ENCODE results near the gene PHACTR4. TPM values are rescaled to one million over a fixed set of nuclear protein-coding genes. Genes with fewer than 3 reads are reported as not detected.
"Not testable (repeated sequence)": the region's sequence is repeated elsewhere in the genome, so short reads cannot be mapped to it uniquely, and the experiment has no call there.

PHACTR4 gene
- total RNA-seq, 1 donor from 2014 or later, result 31.3 TPM

- Histone ChIP-seq H3K36me3 (ENCODE audit: control insufficient read depth, insufficient read depth, low read length) (no peaks in the 10 kb centered on the region), H3K4me3 (ENCODE audit: low read depth, low read length) (no peak overlapping the region), H3K27me3 (ENCODE audit: control insufficient read depth, insufficient read depth, low read length) (no peaks in the 10 kb centered on the region)
- TF ChIP-seq, protein P1, sequence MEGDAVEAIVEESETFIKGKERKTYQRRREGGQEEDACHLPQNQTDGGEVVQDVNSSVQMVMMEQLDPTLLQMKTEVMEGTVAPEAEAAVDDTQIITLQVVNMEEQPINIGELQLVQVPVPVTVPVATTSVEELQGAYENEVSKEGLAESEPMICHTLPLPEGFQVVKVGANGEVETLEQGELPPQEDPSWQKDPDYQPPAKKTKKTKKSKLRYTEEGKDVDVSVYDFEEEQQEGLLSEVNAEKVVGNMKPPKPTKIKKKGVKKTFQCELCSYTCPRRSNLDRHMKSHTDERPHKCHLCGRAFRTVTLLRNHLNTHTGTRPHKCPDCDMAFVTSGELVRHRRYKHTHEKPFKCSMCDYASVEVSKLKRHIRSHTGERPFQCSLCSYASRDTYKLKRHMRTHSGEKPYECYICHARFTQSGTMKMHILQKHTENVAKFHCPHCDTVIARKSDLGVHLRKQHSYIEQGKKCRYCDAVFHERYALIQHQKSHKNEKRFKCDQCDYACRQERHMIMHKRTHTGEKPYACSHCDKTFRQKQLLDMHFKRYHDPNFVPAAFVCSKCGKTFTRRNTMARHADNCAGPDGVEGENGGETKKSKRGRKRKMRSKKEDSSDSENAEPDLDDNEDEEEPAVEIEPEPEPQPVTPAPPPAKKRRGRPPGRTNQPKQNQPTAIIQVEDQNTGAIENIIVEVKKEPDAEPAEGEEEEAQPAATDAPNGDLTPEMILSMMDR (IDR thresholded peaks at IDR 0.05; ENCODE audit: insufficient read depth, low read length, poor library complexity, severe bottlenecking), result no peak
- DNase-seq (ENCODE audit: low read depth), result no peak
Observed at GRCh38 chr1:28521502-28522164, 152.1 kb downstream of the PHACTR4 start.

DNA sequence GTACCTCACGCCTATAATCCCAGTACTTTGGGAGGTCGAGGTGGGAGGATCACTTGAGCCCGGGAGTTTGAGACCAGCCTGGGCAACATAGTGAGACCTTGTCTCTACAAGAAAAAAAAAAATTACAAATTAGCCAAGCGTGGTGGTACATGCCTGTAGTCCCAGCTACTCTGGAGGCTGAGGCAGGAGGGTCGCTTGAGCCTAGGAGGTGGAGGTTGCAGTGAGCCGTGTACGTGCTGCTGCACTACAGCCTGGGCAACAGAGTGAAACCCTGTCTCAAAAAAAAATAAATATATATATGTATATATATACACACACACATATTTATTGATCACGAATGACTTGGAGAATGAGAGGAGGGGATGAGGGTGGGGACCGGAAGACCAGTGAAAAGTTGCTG lies 153.0 kb downstream of the PHACTR4 start:
- not testable (repeated sequence) for H3K27me3 ChIP-seq (ENCODE audit: control insufficient read depth, insufficient read depth, low read length); DNase-seq (ENCODE audit: low read depth); H3K36me3 ChIP-seq (ENCODE audit: control insufficient read depth, insufficient read depth, low read length); H3K4me3 ChIP-seq (ENCODE audit: low read depth, low read length)

- not testable (repeated sequence) for H3K4me3 ChIP-seq (ENCODE audit: low read depth, low read length); DNase-seq (ENCODE audit: low read depth); H3K36me3 ChIP-seq (ENCODE audit: control insufficient read depth, insufficient read depth, low read length); H3K27me3 ChIP-seq (ENCODE audit: control insufficient read depth, insufficient read depth, low read length)
Observed at GRCh38 chr1:28525002-28525642, 155.6 kb downstream of the PHACTR4 start.

- Histone ChIP-seq H3K4me3 (ENCODE audit: low read depth, low read length) (no peak overlapping the region), H3K27me3 (ENCODE audit: control insufficient read depth, insufficient read depth, low read length) (no peaks in the 10 kb centered on the region), H3K36me3 (ENCODE audit: control insufficient read depth, insufficient read depth, low read length) (peaks cover 4% of the 10 kb centered on the region)
- TF ChIP-seq, protein P1 (IDR thresholded peaks at IDR 0.05; ENCODE audit: insufficient read depth, low read length, poor library complexity, severe bottlenecking), result no peak
- no peak for DNase-seq (ENCODE audit: low read depth)
Observed at GRCh38 chr1:28526886-28527285, 157.3 kb downstream of the PHACTR4 start.

- H3K27me3 ChIP-seq (ENCODE audit: control insufficient read depth, insufficient read depth, low read length), result no peaks in the 10 kb centered on the region
- peaks cover 7% of the 10 kb centered on the region for H3K36me3 ChIP-seq (ENCODE audit: control insufficient read depth, insufficient read depth, low read length)
- no peak overlapping the region for H3K4me3 ChIP-seq (ENCODE audit: low read depth, low read length)
- no peak for DNase-seq (ENCODE audit: low read depth)
- TF ChIP-seq, protein P1 (IDR thresholded peaks at IDR 0.05; ENCODE audit: insufficient read depth, low read length, poor library complexity, severe bottlenecking), result no peak
Observed at GRCh38 chr1:28530456-28530855, 160.9 kb downstream of the PHACTR4 start.

- TF ChIP-seq, protein P1 (IDR thresholded peaks at IDR 0.05; ENCODE audit: insufficient read depth, low read length, poor library complexity, severe bottlenecking), result no peak
- no peak for DNase-seq (ENCODE audit: low read depth)
- peaks cover 8% of the 10 kb centered on the region for H3K36me3 ChIP-seq (ENCODE audit: control insufficient read depth, insufficient read depth, low read length)
Observed at GRCh38 chr1:28534671-28535070, 165.1 kb downstream of the PHACTR4 start.

GRCh38 chr1:28535180-28535579 lies 165.6 kb downstream of the PHACTR4 start:
- TF ChIP-seq, protein P1 (IDR thresholded peaks at IDR 0.05; ENCODE audit: insufficient read depth, low read length, poor library complexity, severe bottlenecking), result no peak
- peaks cover 7% of the 10 kb centered on the region for H3K36me3 ChIP-seq (ENCODE audit: control insufficient read depth, insufficient read depth, low read length)
- DNase-seq (ENCODE audit: low read depth), result no peak

More at GRCh38 chr1:28534671-28535070, 165.1 kb downstream of the PHACTR4 start:
- H3K4me3 ChIP-seq (ENCODE audit: low read depth, low read length), result no peak overlapping the region
- H3K27me3 ChIP-seq (ENCODE audit: control insufficient read depth, insufficient read depth, low read length), result no peaks in the 10 kb centered on the region

More at GRCh38 chr1:28535180-28535579, 165.6 kb downstream of the PHACTR4 start:
- Histone ChIP-seq H3K4me3 (ENCODE audit: low read depth, low read length) (no peak overlapping the region), H3K27me3 (ENCODE audit: control insufficient read depth, insufficient read depth, low read length) (no peaks in the 10 kb centered on the region)
